Stimulated activated CD8-positive, alpha-beta memory T cell treated with anti-CD3 and anti-CD28 coated beads, Interleukin-15, amount 100 ng/mL, for 1 hour (primary cell): ENCODE results near the gene MGMT.

ENCODE experiments used
- DNase-seq: peaks from one replicate; pipeline ENCODE4 v3.0.0-alpha.2; 2020; ENCODE audit warnings: low read depth

Gene MGMT

GRCh38 chr10:129741280-129741977, 274.4 kb downstream of the MGMT start:
- DNase-seq, result no peak

GRCh38 chr10:129741978-129742741, 275.1 kb downstream of the MGMT start:
- DNase-seq, result no peak

- no peak for DNase-seq
These were observed 275.9 kb downstream of the MGMT start for GRCh38 chr10:129742742-129743550.

- no peak for DNase-seq
These were observed 276.7 kb downstream of the MGMT start for GRCh38 chr10:129743738-129744133.

GRCh38 chr10:129744134-129745111, 277.4 kb downstream of the MGMT start:
- DNase-seq, result no peak

GRCh38 chr10:129745186-129745750, 278.2 kb downstream of the MGMT start:
- DNase-seq, result no peak

GRCh38 chr10:129754211-129755050, 287.4 kb downstream of the MGMT start:
- DNase-seq, result no peak

GRCh38 chr10:129755158-129755591, 288.1 kb downstream of the MGMT start:
- no peak for DNase-seq

- DNase-seq, result no peak
These were observed 288.6 kb downstream of the MGMT start for GRCh38 chr10:129755621-129756020.

GRCh38 chr10:129756912-129757901, 290.2 kb downstream of the MGMT start:
- no peak for DNase-seq

- DNase-seq, result no peak
These were observed 291.4 kb downstream of the MGMT start for GRCh38 chr10:129758207-129759021.

GRCh38 chr10:129759214-129760002, 292.4 kb downstream of the MGMT start:
- DNase-seq, result no peak

GRCh38 chr10:129760003-129760315, 292.9 kb downstream of the MGMT start:
- DNase-seq, result no peak

- no peak for DNase-seq
These were observed 293.4 kb downstream of the MGMT start for GRCh38 chr10:129760416-129760815.

GRCh38 chr10:129761197-129761972, 294.3 kb downstream of the MGMT start:
- no peak for DNase-seq
